AG09319 (cell line): ENCODE measurements around the gene PFN3.
A peak's percentile ranks its signal among the peaks of the same experiment; 100 is the strongest.

ENCODE experiments used
- DNase-seq: peaks from one replicate; pipeline ENCODE4 v3.0.0-alpha.2; 2010; ENCODE audit warnings: low read depth; ENCODE audit errors: extremely low read depth
- TF ChIP-seq, protein P1 (sequence below): IDR thresholded peaks from 2 replicates; pipeline ENCODE4 v1.5.1; 2011; ENCODE audit warnings: low read depth, mild to moderate bottlenecking, inconsistent platforms, low read length, moderate library complexity

PFN3 gene

DNA sequence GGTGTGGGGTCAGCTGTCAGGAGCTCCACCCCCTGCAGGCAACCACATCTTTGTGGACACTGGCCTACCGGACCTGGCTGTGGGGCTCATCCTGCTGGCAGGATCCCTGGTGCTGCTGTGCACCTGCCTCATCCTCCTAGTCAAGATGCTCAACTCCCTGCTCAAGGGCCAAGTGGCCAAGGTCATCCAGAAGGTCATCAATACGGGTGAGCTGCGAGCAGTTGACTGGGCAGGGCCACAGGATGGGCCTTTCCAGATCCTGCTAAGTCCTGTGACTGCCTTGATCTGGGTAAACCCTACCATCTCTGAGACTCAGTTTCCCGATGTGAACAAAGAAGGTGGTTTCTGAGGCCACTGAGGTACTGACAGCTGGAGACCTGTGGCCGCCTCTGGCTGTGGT, 6.5 kb downstream of the PFN3 start:
- no peak for DNase-seq
- TF ChIP-seq, protein P1, sequence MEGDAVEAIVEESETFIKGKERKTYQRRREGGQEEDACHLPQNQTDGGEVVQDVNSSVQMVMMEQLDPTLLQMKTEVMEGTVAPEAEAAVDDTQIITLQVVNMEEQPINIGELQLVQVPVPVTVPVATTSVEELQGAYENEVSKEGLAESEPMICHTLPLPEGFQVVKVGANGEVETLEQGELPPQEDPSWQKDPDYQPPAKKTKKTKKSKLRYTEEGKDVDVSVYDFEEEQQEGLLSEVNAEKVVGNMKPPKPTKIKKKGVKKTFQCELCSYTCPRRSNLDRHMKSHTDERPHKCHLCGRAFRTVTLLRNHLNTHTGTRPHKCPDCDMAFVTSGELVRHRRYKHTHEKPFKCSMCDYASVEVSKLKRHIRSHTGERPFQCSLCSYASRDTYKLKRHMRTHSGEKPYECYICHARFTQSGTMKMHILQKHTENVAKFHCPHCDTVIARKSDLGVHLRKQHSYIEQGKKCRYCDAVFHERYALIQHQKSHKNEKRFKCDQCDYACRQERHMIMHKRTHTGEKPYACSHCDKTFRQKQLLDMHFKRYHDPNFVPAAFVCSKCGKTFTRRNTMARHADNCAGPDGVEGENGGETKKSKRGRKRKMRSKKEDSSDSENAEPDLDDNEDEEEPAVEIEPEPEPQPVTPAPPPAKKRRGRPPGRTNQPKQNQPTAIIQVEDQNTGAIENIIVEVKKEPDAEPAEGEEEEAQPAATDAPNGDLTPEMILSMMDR, result no peak

- TF ChIP-seq, protein P1, result no peak
- no peak for DNase-seq
These were observed 7.2 kb downstream of the PFN3 start for GRCh38 chr5:177393206-177393765.

DNA sequence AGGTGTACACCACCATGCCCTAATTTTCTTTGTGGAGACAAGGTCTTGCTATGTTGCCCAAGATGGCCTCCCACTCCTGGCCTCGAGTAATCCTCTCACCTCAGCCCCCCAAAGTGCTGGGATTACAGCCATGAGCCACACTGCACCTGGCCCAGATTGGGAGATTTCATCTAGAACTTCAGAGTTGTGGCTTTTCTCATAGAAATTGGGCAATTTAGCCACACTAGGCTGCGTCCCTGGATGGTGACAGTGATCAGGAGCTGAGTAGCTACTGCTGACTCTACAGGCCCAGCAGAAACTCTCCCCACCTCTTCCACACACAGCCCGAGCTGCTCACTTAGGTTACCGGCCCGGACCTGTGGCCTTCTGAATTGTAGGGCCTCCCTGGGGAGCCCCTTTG, 7.7 kb downstream of the PFN3 start:
- TF ChIP-seq, protein P1, result no peak

DNA sequence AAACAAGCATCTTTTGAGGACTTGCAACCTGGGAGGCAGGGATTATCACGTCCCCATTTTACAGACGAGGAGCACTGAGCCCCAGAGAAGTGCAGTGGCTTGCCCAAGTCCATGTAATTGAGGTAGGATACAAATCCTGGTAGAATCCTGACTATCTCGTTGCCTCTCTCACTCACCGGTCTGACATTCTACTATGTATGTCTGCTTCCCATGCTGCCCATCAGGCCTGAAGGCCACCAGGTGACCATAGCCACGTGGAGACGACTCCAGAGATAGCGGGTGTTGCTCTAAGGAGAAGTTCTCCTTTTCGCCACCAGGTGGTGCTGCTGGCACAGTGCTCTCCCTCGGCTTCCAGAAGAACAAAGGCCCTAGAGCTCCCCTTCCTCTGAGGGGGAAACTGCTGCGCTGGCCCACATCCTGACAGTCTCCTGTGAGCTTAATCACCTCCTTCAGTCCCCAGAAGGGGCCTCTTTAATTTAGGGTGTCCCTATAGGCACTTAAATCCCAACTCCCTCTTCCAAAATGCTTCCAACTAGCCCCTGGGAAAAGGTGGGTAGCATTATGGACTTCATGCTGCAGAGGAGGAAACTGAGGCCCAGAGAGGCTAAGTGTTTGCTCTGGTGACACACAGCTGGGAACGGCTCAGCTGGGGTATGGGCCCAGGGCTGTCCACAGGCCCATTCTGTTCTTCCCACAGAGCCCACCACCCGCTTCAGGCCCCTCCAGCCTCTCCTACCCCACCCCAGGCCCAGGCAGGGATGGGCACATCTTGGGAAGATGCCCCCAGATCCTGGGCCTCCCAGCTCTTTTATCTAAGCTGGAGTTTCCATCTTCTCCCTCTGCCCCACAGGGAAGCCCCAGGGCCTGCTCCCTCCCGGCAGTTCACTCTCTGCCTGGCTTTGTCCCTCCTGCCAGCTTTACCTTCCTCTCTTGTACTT, 9.8 kb downstream of the PFN3 start:
- TF ChIP-seq, protein P1, result peak; percentile 93
- DNase-seq, result peak; percentile 50

More for the DNA sequence above, 7.7 kb downstream of the PFN3 start:
- DNase-seq, result no peak

- DNase-seq, result no peak
- TF ChIP-seq, protein P1, result no peak
These were observed 11.0 kb downstream of the PFN3 start for GRCh38 chr5:177389241-177390169.

DNA sequence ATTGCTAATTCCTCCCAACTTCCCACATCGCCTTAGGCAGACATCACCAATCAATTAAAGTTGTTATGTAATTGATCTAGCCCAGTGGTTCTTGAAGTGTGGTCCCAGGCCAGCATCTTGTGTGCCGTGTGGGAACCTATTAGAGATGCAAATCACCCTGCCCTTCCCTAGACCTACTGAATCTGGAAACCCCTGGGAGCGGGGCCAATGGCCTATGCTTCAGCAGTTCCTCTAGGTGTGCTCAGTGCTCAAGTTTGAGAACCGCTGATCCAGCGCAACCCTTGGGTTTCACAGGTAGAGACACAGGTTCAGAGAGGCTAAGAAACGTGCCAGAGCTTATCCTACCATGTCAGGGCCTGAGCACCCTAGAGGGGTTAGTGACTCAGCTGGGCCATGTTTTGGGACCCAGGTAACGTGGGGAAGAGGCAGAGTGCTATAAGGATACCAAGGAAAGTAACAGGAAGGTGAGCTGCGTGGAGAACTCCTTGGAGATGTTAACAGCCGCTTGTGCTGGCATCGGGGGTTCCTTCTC, 11.9 kb downstream of the PFN3 start:
- TF ChIP-seq, protein P1, result no peak
- no peak for DNase-seq
